ENCODE results near the gene NRROS.
"Not testable (repeated sequence)": the region's sequence is repeated elsewhere in the genome, so short reads cannot be mapped to it uniquely, and the experiment has no call there.

NRROS gene

DNA sequence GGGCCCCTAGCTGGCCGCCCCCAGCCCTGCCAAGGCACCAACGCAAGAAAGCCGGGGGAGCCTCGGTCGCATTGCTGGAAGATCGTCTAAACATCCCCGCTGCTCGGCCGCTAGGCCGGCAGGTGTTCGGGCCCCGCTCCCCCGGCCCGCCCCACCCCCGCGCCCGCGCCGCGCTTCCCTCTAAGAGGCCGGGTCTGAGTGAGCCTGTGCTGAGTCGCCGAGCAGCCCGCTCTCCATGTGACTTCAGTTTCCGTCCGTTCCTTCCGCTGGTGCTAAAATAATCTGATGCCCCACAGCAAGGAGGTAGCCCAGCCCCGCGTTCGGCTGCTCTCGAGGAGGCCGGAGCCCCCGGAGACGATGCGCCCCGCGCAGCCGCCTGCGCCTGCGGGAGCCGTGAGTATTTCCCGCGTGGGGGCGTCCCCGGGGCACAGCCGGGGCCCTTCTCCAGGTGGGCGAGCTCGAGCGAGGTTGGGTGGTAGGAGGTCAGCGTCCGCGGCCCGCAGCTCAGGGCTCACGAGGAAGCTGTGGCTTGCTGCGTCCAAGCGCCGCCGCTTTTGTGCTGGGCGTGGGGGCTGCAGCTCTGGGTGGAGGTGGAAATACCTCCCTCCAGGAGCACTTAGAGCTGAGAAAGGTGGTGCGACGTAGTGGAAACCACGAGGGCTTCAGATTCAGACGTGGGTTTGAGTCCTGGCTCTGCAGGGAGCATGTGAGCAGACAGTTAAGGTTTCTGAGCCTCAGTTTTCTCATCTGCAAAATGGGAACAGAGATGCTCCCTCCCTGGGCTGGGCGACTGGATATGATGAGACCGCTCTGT, at the start of gene NRROS:
TSS of gene NRROS (plus strand) at position 212 of the 814 bp plus-strand sequence. CDS start 14,846 bp downstream, outside the sequence.
- no peak for DNase-seq

DNA sequence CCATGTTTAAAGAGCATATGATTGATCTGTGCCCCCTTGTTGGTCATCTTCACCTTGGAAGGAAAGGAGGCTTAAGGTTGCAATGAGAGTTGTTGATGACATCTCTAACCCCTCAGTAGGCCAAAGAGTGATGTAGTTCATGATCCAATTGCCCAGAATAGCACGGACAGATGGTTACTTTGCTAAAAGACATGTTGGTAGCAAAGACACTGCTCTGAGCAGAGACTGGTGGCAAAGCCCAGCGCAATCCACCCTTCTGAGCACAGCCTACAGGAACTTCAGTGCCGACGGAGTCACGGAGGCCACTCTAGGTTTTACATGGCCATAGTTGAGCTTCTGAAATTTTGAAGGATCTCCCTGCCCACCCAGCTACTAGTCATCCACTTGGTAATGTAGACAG, 49.2 kb upstream of the NRROS start:
- DNase-seq = no peak

DNA sequence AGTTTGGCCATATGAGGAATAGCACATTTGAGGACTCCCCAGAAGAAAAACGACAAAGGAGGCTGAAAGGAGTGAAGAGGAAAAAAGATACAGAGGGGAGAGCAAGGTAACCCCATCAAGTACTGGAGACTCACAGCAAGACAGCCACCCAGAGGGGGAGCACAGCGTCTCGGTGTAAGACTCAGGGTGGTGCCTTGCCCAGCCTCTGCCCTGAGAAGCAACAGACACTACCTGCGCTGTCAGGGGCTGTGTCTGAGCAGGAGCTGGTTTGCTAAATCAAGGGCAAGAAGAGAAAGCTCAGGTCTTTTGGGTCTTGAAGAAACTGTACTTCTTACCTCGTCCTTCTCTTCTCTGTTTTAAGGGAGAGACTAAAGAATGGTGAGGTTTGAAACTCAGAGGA, 43.1 kb upstream of the NRROS start:
- no peak for DNase-seq

DNA sequence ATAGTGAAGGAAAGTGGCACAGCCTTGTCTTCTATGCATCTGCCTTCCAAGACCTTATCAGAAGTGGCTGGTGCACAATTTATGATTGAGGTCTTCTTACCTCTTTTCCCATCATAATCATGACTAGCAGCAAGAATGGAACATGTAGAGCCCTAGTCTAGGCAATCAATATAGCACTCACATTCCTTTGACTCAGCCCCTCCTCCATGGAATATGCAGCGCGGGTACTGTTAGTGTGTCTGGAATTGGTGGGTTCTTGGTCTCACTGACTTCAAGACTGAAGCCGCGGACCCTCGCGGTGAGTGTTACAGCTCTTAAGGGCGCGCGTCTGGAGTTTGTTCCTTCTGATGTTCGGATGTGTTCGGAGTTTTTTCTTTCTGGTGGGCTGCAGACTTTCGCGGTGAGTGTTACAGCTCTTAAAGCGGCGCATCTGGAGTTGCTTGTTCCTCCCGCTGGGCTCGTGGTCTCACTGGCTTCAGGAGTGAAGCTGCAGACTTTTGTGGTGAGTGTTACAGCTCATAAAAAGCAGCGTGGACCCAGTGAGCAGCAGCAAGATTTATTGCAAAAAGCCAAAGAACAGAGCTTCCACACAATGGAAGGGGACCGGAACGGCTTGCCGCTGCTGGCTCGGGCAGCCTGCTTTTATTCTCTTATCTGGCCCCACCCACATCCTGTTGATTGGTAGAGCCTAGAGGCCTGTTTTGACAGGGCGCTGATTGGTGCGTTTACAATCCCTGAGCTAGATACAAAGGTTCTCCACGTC, 41.3 kb upstream of the NRROS start:
- DNase-seq = not testable (repeated sequence)

- DNase-seq = no peak
These were observed 39.8 kb upstream of the NRROS start for GRCh38 chr3:196599734-196600128.

DNA sequence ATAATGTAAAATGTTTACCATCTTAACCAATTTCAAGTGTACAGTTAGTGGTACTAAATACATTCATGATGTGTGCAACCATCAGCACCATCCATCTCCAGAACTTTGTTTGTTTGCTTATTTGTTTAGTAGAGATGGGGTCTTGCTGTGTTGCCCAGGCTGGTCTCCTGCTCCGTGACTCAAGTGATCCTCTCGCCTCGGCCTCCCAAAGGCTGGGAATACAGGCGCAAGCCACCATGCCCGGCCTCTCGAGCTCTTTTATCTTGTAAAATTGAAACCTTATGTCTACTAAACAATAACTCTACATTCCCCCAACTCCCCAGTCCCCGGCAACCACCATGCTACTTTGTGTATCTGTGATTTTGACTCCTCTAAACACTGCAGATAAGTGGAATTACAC, 39.1 kb upstream of the NRROS start:
- DNase-seq = no peak

- no peak for DNase-seq
These were observed 36.8 kb upstream of the NRROS start for GRCh38 chr3:196602673-196603072.

DNA sequence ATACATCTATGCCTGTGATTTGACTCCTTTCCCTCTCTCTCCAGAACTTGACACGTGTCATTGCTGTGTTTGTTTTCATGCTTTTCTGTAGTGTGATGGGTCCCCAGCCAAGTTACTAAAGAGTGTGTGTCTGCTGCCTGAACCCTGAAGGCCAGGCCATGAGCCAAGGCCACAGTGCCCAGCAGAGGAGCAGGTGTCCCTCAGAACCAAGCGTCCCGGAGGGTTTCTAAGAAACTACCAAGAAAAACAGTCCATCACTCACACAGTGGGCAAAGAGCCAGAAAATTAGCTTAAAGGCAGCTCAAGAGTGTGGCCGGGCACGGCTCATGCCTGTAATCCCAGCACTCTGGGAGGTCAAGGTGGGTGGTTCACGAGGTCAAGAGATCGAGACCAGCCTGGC, 35.8 kb upstream of the NRROS start:
- DNase-seq = no peak

DNA sequence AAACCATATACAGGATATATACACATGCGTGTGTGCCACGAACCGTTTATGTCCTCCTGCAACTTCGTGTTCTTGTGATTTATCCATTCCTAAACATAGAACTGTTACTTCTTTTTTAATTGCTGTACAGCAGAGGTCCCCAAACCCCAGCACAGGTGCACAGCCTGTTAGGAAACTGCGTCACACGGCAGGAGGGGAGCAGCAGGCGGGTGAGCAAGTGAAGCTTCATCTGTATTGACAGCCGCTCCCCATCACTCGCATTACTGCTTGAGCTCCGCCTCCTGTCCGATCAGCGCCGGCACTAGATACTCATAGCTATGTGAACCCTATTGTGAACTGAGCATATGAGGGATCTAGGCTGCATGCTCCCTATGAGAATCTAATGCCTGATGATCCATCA, 34.9 kb upstream of the NRROS start:
- DNase-seq = no peak

- no peak for DNase-seq
These were observed 30.8 kb upstream of the NRROS start for GRCh38 chr3:196608693-196609092.

- DNase-seq = no peak
These were observed 30.1 kb upstream of the NRROS start for GRCh38 chr3:196609343-196609775.

DNA sequence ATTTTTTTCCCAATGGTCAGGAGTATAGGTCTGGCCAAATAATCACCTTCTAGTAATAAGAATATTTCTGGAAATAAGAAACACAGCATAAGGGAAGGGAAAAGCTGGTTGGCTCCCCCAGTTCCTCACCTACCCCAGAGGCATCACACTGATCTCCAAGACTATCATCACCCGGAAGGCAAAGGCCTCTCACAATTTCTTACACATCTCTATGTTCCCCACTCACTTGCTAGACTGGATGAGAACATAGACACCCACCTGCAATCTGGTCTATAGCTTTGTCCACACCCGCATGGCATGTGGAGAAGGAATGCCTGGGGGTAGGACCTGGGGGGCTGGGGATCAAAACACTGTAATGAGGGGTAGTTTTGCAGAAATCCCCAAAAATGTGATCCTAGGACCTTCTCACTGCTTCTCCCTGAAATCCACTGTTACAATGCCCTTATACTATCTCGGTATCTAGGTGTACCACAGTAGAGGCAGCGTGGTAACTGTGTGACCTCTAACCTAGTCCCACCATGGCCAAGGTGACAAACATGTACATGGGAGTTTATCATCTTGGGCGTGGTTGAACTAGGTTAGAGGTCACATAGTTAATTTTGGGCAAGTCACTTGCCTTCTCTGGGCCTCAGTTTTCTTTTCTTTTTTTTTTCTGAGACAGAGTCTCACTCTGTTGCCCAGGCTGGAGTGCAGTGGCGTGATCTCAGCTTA, 29.5 kb upstream of the NRROS start:
- DNase-seq = no peak

GRCh38 chr3:196611761-196612483, 27.6 kb upstream of the NRROS start:
- no peak for DNase-seq

DNA sequence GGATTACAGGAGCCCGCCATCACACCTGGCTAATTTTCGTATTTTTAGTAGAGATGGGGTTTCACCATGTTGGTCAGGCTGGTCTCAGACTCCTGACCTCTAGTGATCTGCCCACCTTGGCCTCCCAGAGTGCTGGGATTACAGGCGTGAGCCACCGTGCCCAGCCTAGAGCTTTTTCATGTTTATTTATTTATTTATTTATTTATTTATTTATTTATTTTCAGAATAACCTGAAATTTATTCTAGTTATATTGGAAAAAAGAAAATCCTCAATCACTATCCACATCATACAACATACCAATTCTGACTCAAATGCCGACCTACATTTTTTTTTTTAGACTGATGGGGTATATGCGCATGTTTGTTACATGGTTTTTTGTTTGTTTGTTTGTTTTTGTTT, 24.3 kb upstream of the NRROS start:
- DNase-seq = not testable (repeated sequence)

DNA sequence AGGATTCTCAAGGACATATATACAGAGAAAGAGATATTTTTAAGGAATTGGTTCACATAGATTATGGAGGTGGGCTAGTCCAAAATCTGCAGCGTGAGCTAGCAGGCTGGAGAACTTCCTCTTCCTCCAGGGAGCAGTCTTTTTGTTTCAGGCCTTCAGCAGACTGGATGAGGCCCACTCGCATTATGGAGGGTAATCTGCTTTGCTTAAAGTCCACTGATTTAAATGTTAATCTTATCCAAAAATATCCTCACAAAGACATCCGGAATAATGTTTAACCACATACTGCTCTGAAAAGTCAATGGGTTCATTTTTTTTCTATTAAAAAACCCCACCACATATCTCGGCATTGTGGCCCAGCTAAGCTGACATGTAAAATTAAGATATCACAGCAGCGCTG, 22.2 kb upstream of the NRROS start:
- no peak for DNase-seq

DNA sequence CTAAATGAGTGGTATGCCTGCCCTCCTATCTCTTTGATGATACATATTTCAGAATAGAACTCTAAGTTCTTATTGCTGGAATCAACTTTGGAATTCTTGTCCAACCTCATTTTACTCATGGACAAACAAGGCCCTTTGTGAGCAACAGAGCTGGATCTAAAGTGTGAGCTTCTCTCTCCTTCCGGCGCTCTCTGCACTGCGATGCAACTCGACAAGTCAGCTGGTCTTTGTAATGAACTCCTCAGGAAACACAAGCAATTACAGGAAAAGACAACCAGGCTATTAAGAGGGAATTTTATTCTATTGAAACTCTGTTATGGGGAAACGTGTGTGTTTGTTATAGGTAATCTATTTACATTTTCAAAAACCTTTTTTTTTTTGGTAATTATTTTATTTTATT, 20.3 kb upstream of the NRROS start:
- DNase-seq = peak; percentile 5

DNA sequence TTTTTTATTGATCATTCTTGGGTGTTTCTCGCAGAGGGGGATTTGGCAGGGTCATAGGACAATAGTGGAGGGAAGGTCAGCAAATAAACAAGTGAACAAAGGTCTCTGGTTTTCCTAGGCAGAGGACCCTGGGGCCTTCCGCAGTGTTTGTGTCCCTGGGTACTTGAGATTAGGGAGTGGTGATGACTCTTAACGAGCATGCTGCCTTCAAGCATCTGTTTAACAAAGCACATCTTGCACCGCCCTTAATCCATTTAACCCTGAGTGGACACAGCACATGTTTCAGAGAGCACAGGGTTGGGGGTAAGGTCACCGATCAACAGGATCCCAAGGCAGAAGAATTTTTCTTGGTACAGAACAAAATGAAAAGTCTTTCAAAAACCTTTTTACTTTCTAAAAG, 19.9 kb upstream of the NRROS start:
- DNase-seq = not testable (repeated sequence)

- peak; percentile 26 for DNase-seq
These were observed 19.3 kb upstream of the NRROS start for GRCh38 chr3:196620161-196620604.

GRCh38 chr3:196620684-196621083, 18.8 kb upstream of the NRROS start:
- DNase-seq = no peak

DNA sequence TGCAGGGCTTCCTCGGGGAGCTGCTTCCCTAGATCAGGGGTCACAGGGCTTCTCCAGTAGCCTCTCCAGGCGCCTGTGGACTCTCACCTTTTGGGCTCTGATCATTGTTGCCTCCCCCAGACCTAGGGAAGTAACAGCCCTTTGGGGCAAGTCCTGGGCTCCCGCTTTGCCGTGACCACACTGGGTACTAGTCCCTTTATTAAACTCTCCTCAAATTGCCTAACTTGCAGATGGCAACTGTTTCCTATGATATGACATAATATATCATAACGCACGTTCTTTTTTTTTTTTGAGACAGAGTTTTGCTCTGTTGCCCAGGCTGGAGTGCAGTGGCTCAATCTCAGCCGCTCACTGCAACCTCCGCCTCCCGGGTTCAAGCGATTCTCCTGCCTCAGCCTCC, 17.9 kb upstream of the NRROS start:
- DNase-seq = no peak

DNA sequence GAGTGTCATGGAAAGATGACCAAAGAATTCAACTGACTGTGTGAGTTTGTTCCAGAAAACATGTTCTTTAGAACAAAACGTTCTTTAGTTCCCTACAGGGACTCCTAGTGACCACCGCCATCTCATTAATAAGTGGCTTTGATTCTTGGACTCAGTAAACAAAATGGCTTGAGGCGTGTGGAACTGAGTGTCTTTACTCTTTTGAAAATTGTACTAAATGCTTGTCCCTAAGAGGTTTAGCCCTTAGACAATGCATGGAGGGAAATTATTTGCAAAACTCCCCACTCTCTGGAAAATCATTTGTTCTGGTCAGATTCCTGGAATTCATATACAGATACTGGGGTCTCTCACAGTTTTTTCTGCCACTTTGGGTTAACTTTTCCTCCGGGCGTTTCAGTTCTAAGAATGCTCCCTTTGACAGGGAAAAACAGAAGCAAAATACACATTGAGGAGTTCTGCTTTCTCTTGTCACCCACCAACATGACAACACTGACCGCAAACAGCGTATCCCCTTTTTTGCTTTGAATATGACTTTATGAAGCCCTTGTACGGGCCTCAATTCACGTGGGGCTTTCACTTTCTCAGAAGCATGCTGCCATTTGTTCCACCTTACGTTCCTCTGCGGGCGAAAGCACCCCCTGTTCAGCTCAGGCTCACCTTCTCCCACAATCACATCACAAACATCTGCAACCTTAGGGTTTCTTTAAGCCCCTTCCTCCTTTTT, 15.3 kb upstream of the NRROS start:
- no peak for DNase-seq

DNA sequence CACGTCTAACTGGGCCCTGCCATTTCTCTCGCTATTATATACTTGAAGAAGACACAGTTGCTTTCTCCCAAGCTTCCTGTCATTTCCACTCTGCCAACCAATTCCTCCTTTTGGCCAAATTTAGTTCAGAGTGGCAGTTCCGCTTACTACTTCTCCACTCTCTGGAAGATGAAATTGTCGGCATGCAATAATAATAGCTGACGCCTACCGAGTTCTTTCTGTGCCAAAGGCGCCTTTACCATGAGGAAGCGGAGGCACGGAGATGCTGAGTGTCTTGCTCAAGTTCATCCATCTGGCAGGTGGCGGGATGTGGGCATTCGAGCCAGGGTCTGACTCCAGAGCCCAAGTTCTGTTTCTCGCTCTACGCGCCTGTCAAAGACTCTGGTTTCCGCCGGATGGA, 14.6 kb upstream of the NRROS start:
- DNase-seq = no peak

Measured in NCI-H187 treated with DMSO at 0.1 percent for 48 hours (cell line).